Measurements from ENCODE around the gene NRSN1.

DNA sequence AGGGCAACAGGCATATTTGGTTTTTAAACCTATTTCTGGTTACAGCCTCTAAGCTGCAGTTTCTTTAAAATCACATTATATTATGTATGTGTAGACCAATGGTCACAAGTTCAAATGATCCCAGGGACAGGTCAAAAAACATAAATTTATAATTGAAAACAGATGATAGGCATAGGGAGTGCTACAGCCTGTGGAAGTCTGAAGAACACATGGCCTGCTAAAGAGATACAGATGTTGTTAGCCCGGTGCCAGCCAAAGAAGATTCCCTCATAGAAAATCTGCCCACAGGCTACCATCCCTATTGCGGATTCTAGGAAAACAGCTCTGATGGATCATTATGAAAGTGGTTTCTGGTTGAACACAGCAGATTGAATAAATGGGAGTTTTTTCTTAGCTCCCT, 65.3 kb downstream of the NRSN1 start:
- TF ChIP-seq, protein P1, sequence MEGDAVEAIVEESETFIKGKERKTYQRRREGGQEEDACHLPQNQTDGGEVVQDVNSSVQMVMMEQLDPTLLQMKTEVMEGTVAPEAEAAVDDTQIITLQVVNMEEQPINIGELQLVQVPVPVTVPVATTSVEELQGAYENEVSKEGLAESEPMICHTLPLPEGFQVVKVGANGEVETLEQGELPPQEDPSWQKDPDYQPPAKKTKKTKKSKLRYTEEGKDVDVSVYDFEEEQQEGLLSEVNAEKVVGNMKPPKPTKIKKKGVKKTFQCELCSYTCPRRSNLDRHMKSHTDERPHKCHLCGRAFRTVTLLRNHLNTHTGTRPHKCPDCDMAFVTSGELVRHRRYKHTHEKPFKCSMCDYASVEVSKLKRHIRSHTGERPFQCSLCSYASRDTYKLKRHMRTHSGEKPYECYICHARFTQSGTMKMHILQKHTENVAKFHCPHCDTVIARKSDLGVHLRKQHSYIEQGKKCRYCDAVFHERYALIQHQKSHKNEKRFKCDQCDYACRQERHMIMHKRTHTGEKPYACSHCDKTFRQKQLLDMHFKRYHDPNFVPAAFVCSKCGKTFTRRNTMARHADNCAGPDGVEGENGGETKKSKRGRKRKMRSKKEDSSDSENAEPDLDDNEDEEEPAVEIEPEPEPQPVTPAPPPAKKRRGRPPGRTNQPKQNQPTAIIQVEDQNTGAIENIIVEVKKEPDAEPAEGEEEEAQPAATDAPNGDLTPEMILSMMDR (conservative IDR thresholded peaks at IDR 0.05; ENCODE audit: low read length), result no peak
- TF ChIP-seq EZH2phosphoT487 (IDR thresholded peaks at IDR 0.05; ENCODE audit: borderline replicate concordance, low read depth, low read length), result no peak

Measured in OCI-LY7 (cell line).